Measurements from ENCODE around the gene SLC6A2.

The SLC6A2 gene

GRCh38 chr16:55672471-55672870 lies 16.7 kb downstream of the SLC6A2 start:
- Histone ChIP-seq H3K9me3 (ENCODE audit: control insufficient read depth, low read length) (no peaks in the 10 kb centered on the region), H3K27ac (no peak overlapping the region), H3K36me3 (ENCODE audit: control insufficient read depth, insufficient read depth, low read length) (no peaks in the 10 kb centered on the region), H3K27me3 (ENCODE audit: control insufficient read depth, insufficient read depth, low read length) (no peaks in the 10 kb centered on the region), H3K4me3 (ENCODE audit: low read depth, low read length) (no peak overlapping the region), H2AFZ (no peak overlapping the region), H3K4me2 (ENCODE audit: low read length) (no peak overlapping the region), H3K4me1 (no peaks in the 10 kb centered on the region), H3K79me2 (no peaks in the 10 kb centered on the region), H3K9ac (no peak overlapping the region)
- TF ChIP-seq CTCF (IDR thresholded peaks at IDR 0.05), result no peak

- Histone ChIP-seq H3K4me2 (ENCODE audit: low read length) (no peak overlapping the region), H3K27ac (no peak overlapping the region), H3K4me3 (ENCODE audit: low read depth, low read length) (no peak overlapping the region), H3K9ac (no peak overlapping the region), H3K9me3 (ENCODE audit: control insufficient read depth, low read length) (no peaks in the 10 kb centered on the region), H2AFZ (no peak overlapping the region), H3K79me2 (no peaks in the 10 kb centered on the region), H3K27me3 (ENCODE audit: control insufficient read depth, insufficient read depth, low read length) (no peaks in the 10 kb centered on the region), H3K4me1 (no peaks in the 10 kb centered on the region), H3K36me3 (ENCODE audit: control insufficient read depth, insufficient read depth, low read length) (no peaks in the 10 kb centered on the region)
- no peak for TF ChIP-seq CTCF (IDR thresholded peaks at IDR 0.05)
These were observed 22.5 kb downstream of the SLC6A2 start for GRCh38 chr16:55678161-55678821.

- Histone ChIP-seq H3K4me3 (ENCODE audit: low read depth, low read length) (no peak overlapping the region), H3K9ac (no peak overlapping the region), H3K9me3 (ENCODE audit: control insufficient read depth, low read length) (no peaks in the 10 kb centered on the region), H3K4me1 (no peaks in the 10 kb centered on the region), H2AFZ (no peak overlapping the region), H3K4me2 (ENCODE audit: low read length) (no peak overlapping the region), H3K79me2 (no peaks in the 10 kb centered on the region), H3K27ac (no peak overlapping the region), H3K36me3 (ENCODE audit: control insufficient read depth, insufficient read depth, low read length) (no peaks in the 10 kb centered on the region), H3K27me3 (ENCODE audit: control insufficient read depth, insufficient read depth, low read length) (no peaks in the 10 kb centered on the region)
- no peak for TF ChIP-seq CTCF (IDR thresholded peaks at IDR 0.05)
These were observed 26.3 kb downstream of the SLC6A2 start for GRCh38 chr16:55682086-55682485.

GRCh38 chr16:55685973-55686372 lies 30.2 kb downstream of the SLC6A2 start:
- Histone ChIP-seq H3K79me2 (no peaks in the 10 kb centered on the region), H3K27ac (no peak overlapping the region), H3K27me3 (ENCODE audit: control insufficient read depth, insufficient read depth, low read length) (no peaks in the 10 kb centered on the region), H3K4me3 (ENCODE audit: low read depth, low read length) (no peak overlapping the region), H3K9ac (no peak overlapping the region), H2AFZ (no peak overlapping the region), H3K36me3 (ENCODE audit: control insufficient read depth, insufficient read depth, low read length) (no peaks in the 10 kb centered on the region), H3K4me1 (no peaks in the 10 kb centered on the region), H3K9me3 (ENCODE audit: control insufficient read depth, low read length) (no peaks in the 10 kb centered on the region), H3K4me2 (ENCODE audit: low read length) (no peak overlapping the region)
- no peak for TF ChIP-seq CTCF (IDR thresholded peaks at IDR 0.05)

DNA sequence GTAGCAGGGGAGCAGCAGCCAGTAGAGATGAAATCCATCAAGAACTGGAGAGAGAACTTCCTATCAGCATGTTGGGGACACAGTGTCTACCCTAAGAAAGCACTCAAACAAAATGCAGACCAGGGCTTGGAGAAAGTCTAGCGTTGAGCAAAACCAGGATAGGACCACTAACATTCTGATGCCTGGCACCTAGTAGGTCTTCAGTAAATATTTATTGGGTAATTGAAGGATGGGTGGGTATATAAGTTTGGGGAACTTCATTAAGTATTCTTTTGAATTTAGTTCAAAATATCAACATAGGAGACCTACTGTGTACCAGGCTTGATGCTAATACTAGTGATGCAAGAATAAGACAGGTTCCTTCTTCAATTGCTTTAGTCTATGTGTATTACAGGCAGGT lies 30.9 kb downstream of the SLC6A2 start:
- Histone ChIP-seq H3K27ac (no peak overlapping the region), H3K79me2 (no peaks in the 10 kb centered on the region), H3K27me3 (ENCODE audit: control insufficient read depth, insufficient read depth, low read length) (no peaks in the 10 kb centered on the region), H3K4me3 (ENCODE audit: low read depth, low read length) (no peak overlapping the region), H3K36me3 (ENCODE audit: control insufficient read depth, insufficient read depth, low read length) (no peaks in the 10 kb centered on the region), H3K4me1 (no peaks in the 10 kb centered on the region), H3K4me2 (ENCODE audit: low read length) (no peak overlapping the region), H2AFZ (no peak overlapping the region), H3K9ac (no peak overlapping the region), H3K9me3 (ENCODE audit: control insufficient read depth, low read length) (no peaks in the 10 kb centered on the region)
- TF ChIP-seq CTCF (IDR thresholded peaks at IDR 0.05), result no peak
